ENCODE results near the gene BEST4. TPM values are rescaled to one million over a fixed set of nuclear protein-coding genes. Genes with fewer than 3 reads are reported as not detected.

Gene BEST4
- total and polyA plus RNA-seq, 7 donors, result 0.33 to 37.1 (median 6.0) TPM; not detected in 2

DNA sequence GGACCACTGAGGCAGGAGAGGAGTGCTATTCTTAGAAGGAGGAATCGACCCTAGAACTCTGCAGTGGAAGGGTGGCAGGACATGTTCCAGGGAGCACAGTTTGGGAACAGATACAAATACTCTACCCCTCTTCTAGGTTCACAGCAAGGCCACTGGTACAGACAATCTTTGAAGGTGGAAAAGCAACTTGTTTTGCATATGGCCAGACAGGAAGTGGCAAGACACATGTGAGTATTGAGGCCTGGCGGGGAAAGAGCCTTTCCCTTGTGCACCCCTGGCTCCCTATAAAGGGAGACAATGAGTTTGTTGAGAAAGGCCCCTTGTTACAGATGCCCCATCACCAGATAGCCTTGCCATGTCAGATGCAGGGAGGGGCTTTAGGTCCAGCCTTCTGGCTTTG, 30.6 kb downstream of the BEST4 start:
- H3K27me3 ChIP-seq, result no peaks in the 10 kb centered on the region
- peaks cover 0 to 9% (median 0%) of the 10 kb centered on the region in 4 donors for H3K36me3 ChIP-seq
- H3K4me3 ChIP-seq, result no peak overlapping the region
- no peak for TF ChIP-seq POLR2AphosphoS5 (IDR thresholded peaks at IDR 0.05)
- TF ChIP-seq POLR2A (IDR thresholded peaks at IDR 0.05), result no peak
- TF ChIP-seq, protein P1, sequence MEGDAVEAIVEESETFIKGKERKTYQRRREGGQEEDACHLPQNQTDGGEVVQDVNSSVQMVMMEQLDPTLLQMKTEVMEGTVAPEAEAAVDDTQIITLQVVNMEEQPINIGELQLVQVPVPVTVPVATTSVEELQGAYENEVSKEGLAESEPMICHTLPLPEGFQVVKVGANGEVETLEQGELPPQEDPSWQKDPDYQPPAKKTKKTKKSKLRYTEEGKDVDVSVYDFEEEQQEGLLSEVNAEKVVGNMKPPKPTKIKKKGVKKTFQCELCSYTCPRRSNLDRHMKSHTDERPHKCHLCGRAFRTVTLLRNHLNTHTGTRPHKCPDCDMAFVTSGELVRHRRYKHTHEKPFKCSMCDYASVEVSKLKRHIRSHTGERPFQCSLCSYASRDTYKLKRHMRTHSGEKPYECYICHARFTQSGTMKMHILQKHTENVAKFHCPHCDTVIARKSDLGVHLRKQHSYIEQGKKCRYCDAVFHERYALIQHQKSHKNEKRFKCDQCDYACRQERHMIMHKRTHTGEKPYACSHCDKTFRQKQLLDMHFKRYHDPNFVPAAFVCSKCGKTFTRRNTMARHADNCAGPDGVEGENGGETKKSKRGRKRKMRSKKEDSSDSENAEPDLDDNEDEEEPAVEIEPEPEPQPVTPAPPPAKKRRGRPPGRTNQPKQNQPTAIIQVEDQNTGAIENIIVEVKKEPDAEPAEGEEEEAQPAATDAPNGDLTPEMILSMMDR (IDR thresholded peaks at IDR 0.05), result no peak
- no peak for TF ChIP-seq EP300 (IDR thresholded peaks at IDR 0.05)
- DNase-seq, result no peak
- no peak overlapping the region for H3K27ac ChIP-seq
- intact Hi-C loops (cut with DNase I), result no loop called here
- no peaks in the 10 kb centered on the region for H3K9me3 ChIP-seq
- 84 to 93% methylated on average over 2 of the region's 2 CpGs for WGBS, 2 donors
- no peaks in the 10 kb centered on the region for H3K4me1 ChIP-seq

- DNase-seq, result no peak
- H3K4me1 ChIP-seq, result no peaks in the 10 kb centered on the region
- no peak for TF ChIP-seq POLR2AphosphoS5 (IDR thresholded peaks at IDR 0.05)
- TF ChIP-seq, protein P1 (IDR thresholded peaks at IDR 0.05), result no peak
- no peak for TF ChIP-seq POLR2A (IDR thresholded peaks at IDR 0.05)
- TF ChIP-seq EP300 (IDR thresholded peaks at IDR 0.05), result no peak
- 96% methylated on average over 3 of the region's 3 CpGs for WGBS, 2 donors
- no peak overlapping the region for H3K4me3 ChIP-seq
- H3K27me3 ChIP-seq, result no peaks in the 10 kb centered on the region
- no peak overlapping the region for H3K27ac ChIP-seq
- intact Hi-C loops (cut with DNase I), result no loop called here
- no peaks in the 10 kb centered on the region for H3K36me3 ChIP-seq
- H3K9me3 ChIP-seq, result no peaks in the 10 kb centered on the region
These were observed 40.1 kb downstream of the BEST4 start for GRCh38 chr1:44747878-44748277.

- Histone ChIP-seq H3K9me3 (no peaks in the 10 kb centered on the region), H3K27me3 (no peaks in the 10 kb centered on the region), H3K4me1 (peaks cover 0 to 8% (median 6%) of the 10 kb centered on the region in 4 donors), H3K27ac (no peak overlapping the region), H3K36me3 (no peaks in the 10 kb centered on the region), H3K4me3 (no peak overlapping the region)
- intact Hi-C loops (cut with DNase I), result no loop called here
- TF ChIP-seq, protein P1 (IDR thresholded peaks at IDR 0.05), result no peak
- TF ChIP-seq POLR2AphosphoS5 (IDR thresholded peaks at IDR 0.05) (no peak), EP300 (IDR thresholded peaks at IDR 0.05) (no peak), POLR2A (IDR thresholded peaks at IDR 0.05) (no peak)
- no peak for DNase-seq
- WGBS, 2 donors, result 55 to 79% methylated on average over 1 of the region's 1 CpG
These were observed 44.8 kb downstream of the BEST4 start for GRCh38 chr1:44743211-44743610.

GRCh38 chr1:44740179-44740617, 47.8 kb downstream of the BEST4 start:
- no peaks in the 10 kb centered on the region for H3K27me3 ChIP-seq
- no peak for DNase-seq
- TF ChIP-seq, protein P1 (IDR thresholded peaks at IDR 0.05), result no peak
- TF ChIP-seq EP300 (IDR thresholded peaks at IDR 0.05) (no peak), POLR2AphosphoS5 (IDR thresholded peaks at IDR 0.05) (no peak), POLR2A (IDR thresholded peaks at IDR 0.05) (no peak)
- intact Hi-C loops (cut with DNase I), result loop anchor here (2.0 kb wide), 1 partner anchor 35 kb away; the partner anchor contains the start of gene RPS8
- no peaks in the 10 kb centered on the region for H3K36me3 ChIP-seq
- peak overlapping the region in 3 of 4 donors; percentile 51 to 57 (median 53) for H3K4me3 ChIP-seq
- H3K4me1 ChIP-seq, result peaks cover 0 to 8% (median 6%) of the 10 kb centered on the region in 4 donors
- H3K9me3 ChIP-seq, result no peaks in the 10 kb centered on the region
- H3K27ac ChIP-seq, result peak overlapping the region in 2 of 4 donors; percentile 87 to 89
- 2 to 6% methylated on average over 14 of the region's 14 CpGs for WGBS, 2 donors
